GM23338 (cell line): Measurements from ENCODE around the gene GIGYF2. TPM values are rescaled to one million over a fixed set of nuclear protein-coding genes. Genes with fewer than 3 reads are reported as not detected.

Experiments used
- ATAC-seq: fragments of 200-7000 bp; cut with Tn5 transposase; 3 replicates; pipeline ENCODE4 v1.9.1; 2020
- DNase-seq: peaks from one replicate; pipeline ENCODE4 v3.0.0-alpha.2; 2015; ENCODE audit warnings: low spot score
- H2AFZ ChIP-seq: fragments of 200-600 bp; sonication (generic); 2 replicates; pipeline ENCODE4 v1.8.0; 2016; ENCODE audit warnings: antibody characterized with exemption, mild to moderate bottlenecking, moderate library complexity
- H3F3A ChIP-seq: fragments of 200-600 bp; sonication (generic); replicated peaks from 2 replicates; pipeline ENCODE4 v1.8.0; 2017; ENCODE audit warnings: antibody characterized with exemption, mixed run types, low read depth
- H3K27ac ChIP-seq: fragments of 200-600 bp; sonication (generic); 2 replicates; pipeline ENCODE4 v1.6.1; 2016; ENCODE audit warnings: low read depth
- H3K27me3 ChIP-seq: fragments of 200-600 bp; sonication (generic); 2 replicates; pipeline ENCODE4 v1.8.0; 2016; ENCODE audit warnings: mild to moderate bottlenecking, mixed run types, moderate library complexity; ENCODE audit not compliant: insufficient read depth
- H3K36me3 ChIP-seq: fragments of 200-600 bp; sonication (generic); 2 replicates; pipeline ENCODE4 v1.8.0; 2016; ENCODE audit warnings: mild to moderate bottlenecking; ENCODE audit not compliant: insufficient read depth
- H3K4me1 ChIP-seq: fragments of 200-600 bp; sonication (generic); 2 replicates; pipeline ENCODE4 v1.8.0; 2016; ENCODE audit warnings: mild to moderate bottlenecking, moderate library complexity; ENCODE audit not compliant: insufficient read depth
- H3K4me2 ChIP-seq: fragments of 200-600 bp; sonication (generic); 2 replicates; pipeline ENCODE4 v1.7.1; 2017; ENCODE audit warnings: mixed run types
- H3K4me3 ChIP-seq: fragments of 200-600 bp; sonication (generic); 2 replicates; pipeline ENCODE4 v1.6.1; 2016; ENCODE audit warnings: mixed run types
- H3K79me2 ChIP-seq: fragments of 200-600 bp; sonication (generic); replicated peaks from 2 replicates; pipeline ENCODE4 v1.8.0; 2017; ENCODE audit warnings: mild to moderate bottlenecking; ENCODE audit not compliant: insufficient read depth
- H3K9me2 ChIP-seq: fragments of 200-600 bp; sonication (generic); 2 replicates; pipeline ENCODE4 v1.8.0; 2017; ENCODE audit not compliant: insufficient read depth
- H4K20me1 ChIP-seq: fragments of 200-600 bp; sonication (generic); replicated peaks from 2 replicates; pipeline ENCODE4 v1.8.0; 2017; ENCODE audit warnings: mild to moderate bottlenecking; ENCODE audit not compliant: insufficient read depth
- H3K27ac Mint-ChIP-seq: 2 replicates; pipeline ENCODE4 v1.8.0; 2020; ENCODE audit warnings: inconsistent platforms, mild to moderate bottlenecking, moderate library complexity, mixed read lengths
- H3K27me3 Mint-ChIP-seq: 3 replicates; pipeline ENCODE4 v1.8.0; 2022; ENCODE audit warnings: low read depth, mild to moderate bottlenecking, moderate library complexity, mixed read lengths, inconsistent platforms; ENCODE audit not compliant: insufficient read depth, poor library complexity
- H3K36me3 Mint-ChIP-seq: 3 replicates; pipeline ENCODE4 v1.8.0; 2021; ENCODE audit warnings: low read depth, mild to moderate bottlenecking, inconsistent platforms, moderate library complexity, mixed read lengths
- H3K4me1 Mint-ChIP-seq: 3 replicates; pipeline ENCODE4 v1.8.0; 2020; ENCODE audit warnings: mild to moderate bottlenecking, inconsistent platforms, mixed read lengths
- H3K4me3 Mint-ChIP-seq: 3 replicates; pipeline ENCODE4 v1.8.0; 2021; ENCODE audit warnings: moderate library complexity, mild to moderate bottlenecking, inconsistent platforms, mixed read lengths
- H3K9me3 Mint-ChIP-seq: 3 replicates; pipeline ENCODE4 v1.8.0; 2020; ENCODE audit warnings: moderate library complexity, mild to moderate bottlenecking, inconsistent platforms, mixed read lengths
- CREB1 ChIP-seq: fragments of 250-450 bp; sonication (Bioruptor Pico); IDR thresholded peaks from 2 replicates; pipeline ENCODE4 v1.5.0; 2020; ENCODE audit warnings: low read depth, mild to moderate bottlenecking, moderate library complexity
- EZH2 ChIP-seq: fragments of 200-600 bp; sonication (generic); IDR thresholded peaks from one replicate; pipeline ENCODE4 v1.8.0; 2017; ENCODE audit warnings: antibody characterized with exemption, mild to moderate bottlenecking, low read depth; ENCODE audit not compliant: unreplicated experiment
- EZH2phosphoT487 ChIP-seq: fragments of 200-600 bp; sonication (generic); IDR thresholded peaks from one replicate; pipeline ENCODE4 v1.8.1; 2018; ENCODE audit warnings: antibody characterized with exemption; ENCODE audit not compliant: unreplicated experiment
- JUNB ChIP-seq: IDR thresholded peaks from one replicate; pipeline ENCODE4 v1.6.1; 2016; ENCODE audit warnings: antibody characterized with exemption; ENCODE audit not compliant: unreplicated experiment
- NANOG ChIP-seq: IDR thresholded peaks from 2 replicates; pipeline ENCODE4 v1.6.1; 2016; ENCODE audit warnings: antibody characterized with exemption, borderline replicate concordance
- POLR2AphosphoS5 ChIP-seq: IDR thresholded peaks from 2 replicates; pipeline ENCODE4 v1.6.1; 2016; ENCODE audit warnings: antibody characterized with exemption, low read depth
- STAT1 ChIP-seq: IDR thresholded peaks from one replicate; pipeline ENCODE4 v1.6.1; 2016; ENCODE audit warnings: antibody characterized with exemption; ENCODE audit not compliant: unreplicated experiment
- ZNF114 ChIP-seq: fragments of 250-450 bp; sonication (Bioruptor Pico); IDR thresholded peaks from 2 replicates; pipeline ENCODE4 v1.5.0; 2020; ENCODE audit warnings: mild to moderate bottlenecking, moderate library complexity
- ZNF331 ChIP-seq: fragments of 250-450 bp; sonication (Bioruptor Pico); IDR thresholded peaks from 2 replicates; pipeline ENCODE4 v1.5.0; 2020; ENCODE audit warnings: low read depth, mild to moderate bottlenecking, moderate library complexity
- polyA plus RNA-seq: library from polyadenylated mRNA; unstranded; fragments of >200 nt; fragmentation: Nextera tagmentation; extraction: Ambion mirVana; gene quantifications from 2 replicates; pipeline ENCODE4 v1.2.1, GENCODE V29; 2016
- total RNA-seq: library from RNA; depleted of rRNA; stranded (reverse); fragments of >200 nt; shearing (Covaris generic); gene quantifications from 2 replicates; pipeline ENCODE4 v1.2.3, GENCODE V29; 2014
- TF ChIP-seq, protein P1 (sequence below), 2 experiments: fragments of 200-600 bp in 1 of 2; sonication (generic) in 1 of 2; conservative IDR thresholded peaks; 2 replicates each; pipeline versions ENCODE4 v1.5.1 to v1.6.1; 2016 to 2017; ENCODE audit warnings: antibody characterized with exemption in 2 of 2, low read depth in 2 of 2, mild to moderate bottlenecking in 2 of 2, moderate library complexity in 1 of 2
- TF ChIP-seq, protein P2 (sequence below): fragments of 250-450 bp; sonication (Bioruptor Pico); IDR thresholded peaks from 2 replicates; pipeline ENCODE4 v1.5.0; 2020; ENCODE audit warnings: mild to moderate bottlenecking, moderate library complexity
- TF ChIP-seq, protein P3 (sequence below): IDR thresholded peaks from 2 replicates; pipeline ENCODE4 v1.6.1; 2016; ENCODE audit warnings: antibody characterized with exemption
- TF ChIP-seq, protein P4 (sequence below): IDR thresholded peaks from one replicate; pipeline ENCODE4 v1.6.1; 2018; ENCODE audit warnings: antibody characterized with exemption; ENCODE audit not compliant: unreplicated experiment

GIGYF2 gene
- total and polyA plus RNA-seq, 2 experiments from 2014 or later: 48.9 to 104 TPM

DNA sequence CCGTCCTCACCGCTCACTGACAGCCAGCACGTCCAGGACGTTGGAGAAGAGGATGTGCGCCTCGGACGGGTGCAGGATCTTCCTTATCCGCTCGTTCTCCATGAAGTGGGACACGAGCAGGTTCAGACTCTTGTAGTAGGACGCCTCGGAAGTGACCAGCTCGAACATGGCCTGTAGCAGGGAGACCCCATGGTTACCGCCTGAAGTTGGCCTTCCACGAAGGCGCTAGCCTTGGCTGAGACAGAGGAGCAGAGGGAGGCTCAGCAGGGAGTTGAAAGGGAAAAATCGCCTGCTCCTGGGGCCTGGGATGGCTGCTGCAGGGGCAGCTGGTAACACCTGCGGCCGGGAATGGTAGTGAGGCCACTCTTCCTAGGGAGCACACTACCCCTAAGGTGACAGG, 197.6 kb downstream of the GIGYF2 start:
- no peak for DNase-seq
- Mint-ChIP-seq H3K4me3 (no peak overlapping the region), H3K27me3 (peaks cover 2% of the 10 kb centered on the region), H3K36me3 (no peaks in the 10 kb centered on the region; the same call in 2 of the 3 replicates), H3K4me1 (peaks cover 20% of the 10 kb centered on the region), H3K9me3 (no peaks in the 10 kb centered on the region; the same call in 2 of the 3 replicates), H3K27ac (no peak overlapping the region)
- no peaks in the 10 kb centered on the region for H3K79me2 ChIP-seq
- H3K36me3 ChIP-seq: no peaks in the 10 kb centered on the region
- TF ChIP-seq POLR2AphosphoS5 (no peak), ZNF114 (no peak), STAT1 (no peak), JUNB (no peak), CREB1 (CRISPR knock-in tag) (no peak), ZNF331 (CRISPR knock-in tag) (no peak), EZH2phosphoT487 (no peak), EZH2 (no peak), NANOG (no peak)
- TF ChIP-seq, protein P1, sequence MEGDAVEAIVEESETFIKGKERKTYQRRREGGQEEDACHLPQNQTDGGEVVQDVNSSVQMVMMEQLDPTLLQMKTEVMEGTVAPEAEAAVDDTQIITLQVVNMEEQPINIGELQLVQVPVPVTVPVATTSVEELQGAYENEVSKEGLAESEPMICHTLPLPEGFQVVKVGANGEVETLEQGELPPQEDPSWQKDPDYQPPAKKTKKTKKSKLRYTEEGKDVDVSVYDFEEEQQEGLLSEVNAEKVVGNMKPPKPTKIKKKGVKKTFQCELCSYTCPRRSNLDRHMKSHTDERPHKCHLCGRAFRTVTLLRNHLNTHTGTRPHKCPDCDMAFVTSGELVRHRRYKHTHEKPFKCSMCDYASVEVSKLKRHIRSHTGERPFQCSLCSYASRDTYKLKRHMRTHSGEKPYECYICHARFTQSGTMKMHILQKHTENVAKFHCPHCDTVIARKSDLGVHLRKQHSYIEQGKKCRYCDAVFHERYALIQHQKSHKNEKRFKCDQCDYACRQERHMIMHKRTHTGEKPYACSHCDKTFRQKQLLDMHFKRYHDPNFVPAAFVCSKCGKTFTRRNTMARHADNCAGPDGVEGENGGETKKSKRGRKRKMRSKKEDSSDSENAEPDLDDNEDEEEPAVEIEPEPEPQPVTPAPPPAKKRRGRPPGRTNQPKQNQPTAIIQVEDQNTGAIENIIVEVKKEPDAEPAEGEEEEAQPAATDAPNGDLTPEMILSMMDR (conservative IDR thresholded peaks at IDR 0.05; ENCODE audit: low read depth in 2 of 2): no peak
- TF ChIP-seq, protein P2, sequence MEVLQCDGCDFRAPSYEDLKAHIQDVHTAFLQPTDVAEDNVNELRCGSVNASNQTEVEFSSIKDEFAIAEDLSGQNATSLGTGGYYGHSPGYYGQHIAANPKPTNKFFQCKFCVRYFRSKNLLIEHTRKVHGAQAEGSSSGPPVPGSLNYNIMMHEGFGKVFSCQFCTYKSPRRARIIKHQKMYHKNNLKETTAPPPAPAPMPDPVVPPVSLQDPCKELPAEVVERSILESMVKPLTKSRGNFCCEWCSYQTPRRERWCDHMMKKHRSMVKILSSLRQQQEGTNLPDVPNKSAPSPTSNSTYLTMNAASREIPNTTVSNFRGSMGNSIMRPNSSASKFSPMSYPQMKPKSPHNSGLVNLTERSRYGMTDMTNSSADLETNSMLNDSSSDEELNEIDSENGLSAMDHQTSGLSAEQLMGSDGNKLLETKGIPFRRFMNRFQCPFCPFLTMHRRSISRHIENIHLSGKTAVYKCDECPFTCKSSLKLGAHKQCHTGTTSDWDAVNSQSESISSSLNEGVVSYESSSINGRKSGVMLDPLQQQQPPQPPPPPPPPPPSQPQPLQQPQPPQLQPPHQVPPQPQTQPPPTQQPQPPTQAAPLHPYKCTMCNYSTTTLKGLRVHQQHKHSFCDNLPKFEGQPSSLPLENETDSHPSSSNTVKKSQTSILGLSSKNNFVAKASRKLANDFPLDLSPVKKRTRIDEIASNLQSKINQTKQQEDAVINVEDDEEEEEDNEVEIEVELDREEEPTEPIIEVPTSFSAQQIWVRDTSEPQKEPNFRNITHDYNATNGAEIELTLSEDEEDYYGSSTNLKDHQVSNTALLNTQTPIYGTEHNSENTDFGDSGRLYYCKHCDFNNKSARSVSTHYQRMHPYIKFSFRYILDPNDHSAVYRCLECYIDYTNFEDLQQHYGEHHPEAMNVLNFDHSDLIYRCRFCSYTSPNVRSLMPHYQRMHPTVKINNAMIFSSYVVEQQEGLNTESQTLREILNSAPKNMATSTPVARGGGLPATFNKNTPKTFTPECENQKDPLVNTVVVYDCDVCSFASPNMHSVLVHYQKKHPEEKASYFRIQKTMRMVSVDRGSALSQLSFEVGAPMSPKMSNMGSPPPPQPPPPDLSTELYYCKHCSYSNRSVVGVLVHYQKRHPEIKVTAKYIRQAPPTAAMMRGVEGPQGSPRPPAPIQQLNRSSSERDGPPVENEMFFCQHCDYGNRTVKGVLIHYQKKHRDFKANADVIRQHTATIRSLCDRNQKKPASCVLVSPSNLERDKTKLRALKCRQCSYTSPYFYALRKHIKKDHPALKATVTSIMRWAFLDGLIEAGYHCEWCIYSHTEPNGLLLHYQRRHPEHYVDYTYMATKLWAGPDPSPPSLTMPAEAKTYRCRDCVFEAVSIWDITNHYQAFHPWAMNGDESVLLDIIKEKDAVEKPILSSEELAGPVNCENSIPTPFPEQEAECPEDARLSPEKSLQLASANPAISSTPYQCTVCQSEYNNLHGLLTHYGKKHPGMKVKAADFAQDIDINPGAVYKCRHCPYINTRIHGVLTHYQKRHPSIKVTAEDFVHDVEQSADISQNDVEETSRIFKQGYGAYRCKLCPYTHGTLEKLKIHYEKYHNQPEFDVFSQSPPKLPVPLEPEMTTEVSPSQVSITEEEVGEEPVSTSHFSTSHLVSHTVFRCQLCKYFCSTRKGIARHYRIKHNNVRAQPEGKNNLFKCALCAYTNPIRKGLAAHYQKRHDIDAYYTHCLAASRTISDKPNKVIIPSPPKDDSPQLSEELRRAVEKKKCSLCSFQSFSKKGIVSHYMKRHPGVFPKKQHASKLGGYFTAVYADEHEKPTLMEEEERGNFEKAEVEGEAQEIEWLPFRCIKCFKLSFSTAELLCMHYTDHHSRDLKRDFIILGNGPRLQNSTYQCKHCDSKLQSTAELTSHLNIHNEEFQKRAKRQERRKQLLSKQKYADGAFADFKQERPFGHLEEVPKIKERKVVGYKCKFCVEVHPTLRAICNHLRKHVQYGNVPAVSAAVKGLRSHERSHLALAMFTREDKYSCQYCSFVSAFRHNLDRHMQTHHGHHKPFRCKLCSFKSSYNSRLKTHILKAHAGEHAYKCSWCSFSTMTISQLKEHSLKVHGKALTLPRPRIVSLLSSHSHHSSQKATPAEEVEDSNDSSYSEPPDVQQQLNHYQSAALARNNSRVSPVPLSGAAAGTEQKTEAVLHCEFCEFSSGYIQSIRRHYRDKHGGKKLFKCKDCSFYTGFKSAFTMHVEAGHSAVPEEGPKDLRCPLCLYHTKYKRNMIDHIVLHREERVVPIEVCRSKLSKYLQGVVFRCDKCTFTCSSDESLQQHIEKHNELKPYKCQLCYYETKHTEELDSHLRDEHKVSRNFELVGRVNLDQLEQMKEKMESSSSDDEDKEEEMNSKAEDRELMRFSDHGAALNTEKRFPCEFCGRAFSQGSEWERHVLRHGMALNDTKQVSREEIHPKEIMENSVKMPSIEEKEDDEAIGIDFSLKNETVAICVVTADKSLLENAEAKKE (CRISPR knock-in tag): no peak
- TF ChIP-seq, protein P3, sequence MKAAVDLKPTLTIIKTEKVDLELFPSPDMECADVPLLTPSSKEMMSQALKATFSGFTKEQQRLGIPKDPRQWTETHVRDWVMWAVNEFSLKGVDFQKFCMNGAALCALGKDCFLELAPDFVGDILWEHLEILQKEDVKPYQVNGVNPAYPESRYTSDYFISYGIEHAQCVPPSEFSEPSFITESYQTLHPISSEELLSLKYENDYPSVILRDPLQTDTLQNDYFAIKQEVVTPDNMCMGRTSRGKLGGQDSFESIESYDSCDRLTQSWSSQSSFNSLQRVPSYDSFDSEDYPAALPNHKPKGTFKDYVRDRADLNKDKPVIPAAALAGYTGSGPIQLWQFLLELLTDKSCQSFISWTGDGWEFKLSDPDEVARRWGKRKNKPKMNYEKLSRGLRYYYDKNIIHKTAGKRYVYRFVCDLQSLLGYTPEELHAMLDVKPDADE: no peak
- TF ChIP-seq, protein P4, sequence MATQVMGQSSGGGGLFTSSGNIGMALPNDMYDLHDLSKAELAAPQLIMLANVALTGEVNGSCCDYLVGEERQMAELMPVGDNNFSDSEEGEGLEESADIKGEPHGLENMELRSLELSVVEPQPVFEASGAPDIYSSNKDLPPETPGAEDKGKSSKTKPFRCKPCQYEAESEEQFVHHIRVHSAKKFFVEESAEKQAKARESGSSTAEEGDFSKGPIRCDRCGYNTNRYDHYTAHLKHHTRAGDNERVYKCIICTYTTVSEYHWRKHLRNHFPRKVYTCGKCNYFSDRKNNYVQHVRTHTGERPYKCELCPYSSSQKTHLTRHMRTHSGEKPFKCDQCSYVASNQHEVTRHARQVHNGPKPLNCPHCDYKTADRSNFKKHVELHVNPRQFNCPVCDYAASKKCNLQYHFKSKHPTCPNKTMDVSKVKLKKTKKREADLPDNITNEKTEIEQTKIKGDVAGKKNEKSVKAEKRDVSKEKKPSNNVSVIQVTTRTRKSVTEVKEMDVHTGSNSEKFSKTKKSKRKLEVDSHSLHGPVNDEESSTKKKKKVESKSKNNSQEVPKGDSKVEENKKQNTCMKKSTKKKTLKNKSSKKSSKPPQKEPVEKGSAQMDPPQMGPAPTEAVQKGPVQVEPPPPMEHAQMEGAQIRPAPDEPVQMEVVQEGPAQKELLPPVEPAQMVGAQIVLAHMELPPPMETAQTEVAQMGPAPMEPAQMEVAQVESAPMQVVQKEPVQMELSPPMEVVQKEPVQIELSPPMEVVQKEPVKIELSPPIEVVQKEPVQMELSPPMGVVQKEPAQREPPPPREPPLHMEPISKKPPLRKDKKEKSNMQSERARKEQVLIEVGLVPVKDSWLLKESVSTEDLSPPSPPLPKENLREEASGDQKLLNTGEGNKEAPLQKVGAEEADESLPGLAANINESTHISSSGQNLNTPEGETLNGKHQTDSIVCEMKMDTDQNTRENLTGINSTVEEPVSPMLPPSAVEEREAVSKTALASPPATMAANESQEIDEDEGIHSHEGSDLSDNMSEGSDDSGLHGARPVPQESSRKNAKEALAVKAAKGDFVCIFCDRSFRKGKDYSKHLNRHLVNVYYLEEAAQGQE: no peak
- no peak overlapping the region for H2AFZ ChIP-seq
- H3F3A ChIP-seq: no peaks in the 10 kb centered on the region
- H4K20me1 ChIP-seq: no peaks in the 10 kb centered on the region
- peaks cover 3% of the 10 kb centered on the region; the same call in 1 of the 2 replicates for H3K4me1 ChIP-seq
- no peak overlapping the region for H3K4me2 ChIP-seq
- no peak overlapping the region for H3K4me3 ChIP-seq
- H3K27ac ChIP-seq: no peak overlapping the region
- no peaks in the 10 kb centered on the region for H3K27me3 ChIP-seq
- no peak for ATAC-seq
- H3K9me2 ChIP-seq: no peaks in the 10 kb centered on the region
